HepG2 (cell line): Measurements from ENCODE around the gene SELENOI. TPM values are rescaled to one million over a fixed set of nuclear protein-coding genes. Genes with fewer than 3 reads are reported as not detected.

Experiments
- polyA plus RNA-seq, 8 experiments: library from polyadenylated mRNA; depleted of rRNA in 3 of 8; stranded (reverse) in 7 of 8; unstranded in 1 of 8; fragments of >200 nt; fragmentation: Illumina TruSeq in 4 of 8; extraction: Trizol in 4 of 8; gene quantifications; 2 replicates each; pipeline versions ENCODE4 v1.2.1 to v1.2.3, GENCODE V29; 2011 to 2016; ENCODE audit warnings: low read depth in 4 of 8, missing spikeins in 1 of 8, mixed read lengths in 1 of 8; ENCODE audit not compliant: insufficient read depth in 1 of 8
- total RNA-seq, 5 experiments: library from RNA; depleted of rRNA; stranded (reverse); fragments of >200 nt; fragmentation: Illumina TruSeq; extraction: Trizol; gene quantifications; 2 replicates each; pipeline ENCODE4 v1.2.3, GENCODE V29; 2016; ENCODE audit warnings: low read depth in 1 of 5

Gene SELENOI
- total and polyA plus RNA-seq, 2 of the 13 experiments (the other 11 are each of a cell fraction or from before 2014, with no cell fraction given) = 27.7 to 60.3 TPM

Other genes starting within 250 kb of the SELENOI start
- gene GAREM2, start 173.1 kb upstream of the SELENOI start, total RNA-seq (2016; rRNA removed; fragmentation: Illumina TruSeq; extraction: Trizol) = 0.31 and 0.38 TPM in 2 replicates
- 0.29 and 0.37 TPM in 2 replicates for gene GAREM2, start 173.1 kb upstream of the SELENOI start, polyA plus RNA-seq (2011; rRNA removed)
- 270 and 385 TPM in 2 replicates for gene HADHA, start 101.5 kb upstream of the SELENOI start, total RNA-seq (2016; rRNA removed; fragmentation: Illumina TruSeq; extraction: Trizol)
- 101 and 102 TPM in 2 replicates for gene HADHA, start 101.5 kb upstream of the SELENOI start, polyA plus RNA-seq (2011; rRNA removed)
- gene HADHB, start 101.2 kb upstream of the SELENOI start, total RNA-seq (2016; rRNA removed; fragmentation: Illumina TruSeq; extraction: Trizol) = 238 and 304 TPM in 2 replicates
- gene HADHB, start 101.2 kb upstream of the SELENOI start, polyA plus RNA-seq (2011; rRNA removed) = 97.1 and 112 TPM in 2 replicates
- 0.14 and 0.40 TPM in 2 replicates for gene ADGRF3, start 646 bp downstream of the SELENOI start, total RNA-seq (2016; rRNA removed; fragmentation: Illumina TruSeq; extraction: Trizol)
- gene ADGRF3, start 646 bp downstream of the SELENOI start, polyA plus RNA-seq (2011; rRNA removed) = 1.5 TPM in 2 replicates
- 0.07 and 0.08 TPM in 2 replicates for gene DRC1, start 55.8 kb downstream of the SELENOI start, total RNA-seq (2016; rRNA removed; fragmentation: Illumina TruSeq; extraction: Trizol)
- not detected in 2 replicates for gene DRC1, start 55.8 kb downstream of the SELENOI start, polyA plus RNA-seq (2011; rRNA removed)
- gene OTOF, start 132.0 kb downstream of the SELENOI start, total RNA-seq (2016; rRNA removed; fragmentation: Illumina TruSeq; extraction: Trizol) = 0.04 TPM in 1 of 2 replicates, not detected in the other
- not detected in 2 replicates for gene OTOF, start 132.0 kb downstream of the SELENOI start, polyA plus RNA-seq (2011; rRNA removed)